Hematopoietic multipotent progenitor cell treated with erythropoietin and hydrocortisone succinate and interleukin-3 and kit ligand, for 4 days (in vitro differentiated cells): ENCODE measurements around the gene SSH2.
"Not testable (repeated sequence)": the region's sequence is repeated elsewhere in the genome, so short reads cannot be mapped to it uniquely, and the experiment has no call there.

Experiments used
- DNase-seq: peaks from one replicate; pipeline ENCODE4 v3.0.0-alpha.2; 2015

Gene SSH2

GRCh38 chr17:29732209-29732608 is 197.8 kb downstream of the SSH2 start:
- no peak for DNase-seq

- DNase-seq = no peak
Measured at GRCh38 chr17:29731589-29731929, 198.5 kb downstream of the SSH2 start.

- DNase-seq = no peak
Measured at GRCh38 chr17:29728490-29728889, 201.5 kb downstream of the SSH2 start.

GRCh38 chr17:29726715-29727252 is 203.2 kb downstream of the SSH2 start:
- DNase-seq = peak; percentile 94

GRCh38 chr17:29725408-29725807 is 204.6 kb downstream of the SSH2 start:
- DNase-seq = not testable (repeated sequence)

- peak; percentile 84 for DNase-seq
Measured at GRCh38 chr17:29723278-29724047, 206.6 kb downstream of the SSH2 start.

GRCh38 chr17:29722411-29723198 is 207.4 kb downstream of the SSH2 start:
- DNase-seq = peak; percentile 92

GRCh38 chr17:29720551-29720950 is 209.5 kb downstream of the SSH2 start:
- DNase-seq = no peak

GRCh38 chr17:29719469-29719868 is 210.6 kb downstream of the SSH2 start:
- DNase-seq = no peak

- DNase-seq = no peak
Measured at GRCh38 chr17:29718446-29719039, 211.5 kb downstream of the SSH2 start.

- DNase-seq = no peak
Measured at GRCh38 chr17:29717817-29718216, 212.2 kb downstream of the SSH2 start.

GRCh38 chr17:29716566-29716965 is 213.5 kb downstream of the SSH2 start:
- DNase-seq = no peak

- DNase-seq = no peak
Measured at GRCh38 chr17:29715680-29716079, 214.3 kb downstream of the SSH2 start.

GRCh38 chr17:29714146-29714545 is 215.9 kb downstream of the SSH2 start:
- DNase-seq = no peak

- DNase-seq = no peak
Measured at GRCh38 chr17:29713626-29714025, 216.4 kb downstream of the SSH2 start.

- DNase-seq = no peak
Measured at GRCh38 chr17:29711588-29712385, 218.2 kb downstream of the SSH2 start.

GRCh38 chr17:29710891-29711418 is 219.1 kb downstream of the SSH2 start:
- peak; percentile 44 for DNase-seq

- DNase-seq = no peak
Measured at GRCh38 chr17:29710520-29710884, 219.5 kb downstream of the SSH2 start.

GRCh38 chr17:29709866-29710519 is 220.0 kb downstream of the SSH2 start:
- peak; percentile 37 for DNase-seq

GRCh38 chr17:29707212-29707571 is 222.8 kb downstream of the SSH2 start:
- DNase-seq = no peak

GRCh38 chr17:29706045-29706431 is 224.0 kb downstream of the SSH2 start:
- no peak for DNase-seq

- no peak for DNase-seq
Measured at GRCh38 chr17:29705386-29705785, 224.6 kb downstream of the SSH2 start.
